GM19328 (cell line): ENCODE measurements around the gene CACNA2D3.

ENCODE experiments used
- ATAC-seq: cut with Tn5 transposase; IDR thresholded peaks from one replicate; pipeline ENCODE4 v1.9.1; 2021; ENCODE audit warnings: mild to moderate bottlenecking, moderate library complexity; ENCODE audit not compliant: unreplicated experiment

Gene CACNA2D3

GRCh38 chr3:54859184-54859583 is 736.8 kb downstream of the CACNA2D3 start:
- no peak for ATAC-seq

- no peak for ATAC-seq
Observed at GRCh38 chr3:54861248-54862067, 739.1 kb downstream of the CACNA2D3 start.

DNA sequence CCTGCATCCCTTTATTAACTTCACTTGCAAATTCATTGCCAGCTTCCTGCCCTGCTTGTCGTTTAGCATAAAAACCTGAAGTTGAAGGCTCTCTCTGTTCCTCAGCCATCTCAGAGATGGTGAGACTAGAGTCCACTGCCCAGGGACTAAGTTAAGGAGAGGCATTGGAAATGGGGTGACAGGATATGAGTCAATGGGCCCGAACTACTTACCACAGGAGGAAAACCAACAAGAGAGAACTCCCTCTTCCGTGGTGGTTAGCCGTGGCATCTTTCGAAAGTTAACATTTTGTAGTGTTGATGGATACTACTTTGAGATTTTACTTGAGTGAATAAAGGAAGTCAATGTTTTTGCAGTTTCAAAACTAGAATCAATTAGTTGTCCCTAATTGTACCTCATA is 740.2 kb downstream of the CACNA2D3 start:
- no peak for ATAC-seq

- no peak for ATAC-seq
Observed at GRCh38 chr3:54863366-54863765, 741.0 kb downstream of the CACNA2D3 start.

- no peak for ATAC-seq
Observed at GRCh38 chr3:54863786-54864185, 741.4 kb downstream of the CACNA2D3 start.

DNA sequence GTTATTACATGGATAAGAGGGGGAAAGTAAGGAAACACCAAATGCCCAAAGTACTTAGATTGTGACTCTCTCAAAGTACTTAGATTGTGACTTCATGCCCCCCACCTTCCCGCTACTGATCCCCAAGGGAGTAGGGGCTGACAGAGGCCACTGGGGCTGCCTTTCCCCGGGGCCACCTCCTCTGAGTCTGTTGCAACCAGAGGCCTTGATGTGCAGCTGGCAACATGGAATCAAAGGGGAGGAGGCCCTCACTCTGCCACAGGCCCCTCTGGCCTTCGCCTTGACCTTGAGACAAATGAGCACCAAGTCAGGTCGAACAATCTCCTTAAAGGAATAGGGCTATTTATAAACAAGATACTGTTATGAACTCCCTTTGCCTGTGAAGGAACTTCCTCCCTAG is 743.0 kb downstream of the CACNA2D3 start:
- ATAC-seq = no peak

GRCh38 chr3:54866251-54866650 is 743.9 kb downstream of the CACNA2D3 start:
- ATAC-seq = no peak

GRCh38 chr3:54870423-54870822 is 748.1 kb downstream of the CACNA2D3 start:
- no peak for ATAC-seq

DNA sequence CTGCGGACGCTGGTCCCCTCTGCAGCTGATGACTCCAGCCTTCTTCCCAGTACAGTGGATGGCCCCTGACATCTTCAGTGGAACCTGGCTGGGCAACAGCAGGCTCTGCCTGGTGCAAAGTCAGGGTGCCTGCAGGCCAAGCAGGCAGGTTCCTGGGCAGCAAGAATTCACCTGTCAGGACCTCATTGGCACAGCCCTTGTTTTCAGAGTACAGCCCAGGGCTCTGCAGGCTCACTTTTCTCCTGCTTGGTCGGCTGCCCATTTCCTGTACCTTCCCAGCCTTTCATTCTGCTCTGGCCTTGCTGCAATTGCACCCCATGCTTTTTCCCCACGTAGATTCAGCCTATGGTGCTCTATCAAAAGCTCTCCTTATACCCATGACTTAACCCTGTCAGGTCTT is 749.5 kb downstream of the CACNA2D3 start:
- no peak for ATAC-seq

GRCh38 chr3:54873059-54874010 is 751.0 kb downstream of the CACNA2D3 start:
- ATAC-seq = no peak

GRCh38 chr3:54874816-54875556 is 752.6 kb downstream of the CACNA2D3 start:
- ATAC-seq = no peak

GRCh38 chr3:54875596-54876268 is 753.4 kb downstream of the CACNA2D3 start:
- ATAC-seq = no peak

- no peak for ATAC-seq
Observed at GRCh38 chr3:54876694-54877093, 754.3 kb downstream of the CACNA2D3 start.

DNA sequence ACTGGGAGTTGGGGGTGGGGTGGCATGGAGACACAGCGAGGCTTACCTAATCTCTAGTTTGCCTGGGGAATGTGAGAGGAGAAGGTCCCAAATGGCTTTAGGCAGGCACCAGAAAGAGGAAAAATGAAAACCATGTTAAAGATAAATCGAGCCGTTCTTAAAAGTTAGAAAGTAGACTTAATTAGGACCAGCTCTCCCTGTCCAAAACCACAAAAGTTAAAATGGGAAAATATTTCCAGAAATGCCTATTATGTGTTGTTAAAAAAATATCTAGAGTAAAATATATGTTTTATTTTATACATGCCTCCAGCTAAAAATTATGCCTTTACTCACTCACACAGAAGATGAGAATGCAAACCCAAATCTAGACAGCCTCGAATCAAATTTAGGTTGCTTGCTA is 755.4 kb downstream of the CACNA2D3 start:
- no peak for ATAC-seq

DNA sequence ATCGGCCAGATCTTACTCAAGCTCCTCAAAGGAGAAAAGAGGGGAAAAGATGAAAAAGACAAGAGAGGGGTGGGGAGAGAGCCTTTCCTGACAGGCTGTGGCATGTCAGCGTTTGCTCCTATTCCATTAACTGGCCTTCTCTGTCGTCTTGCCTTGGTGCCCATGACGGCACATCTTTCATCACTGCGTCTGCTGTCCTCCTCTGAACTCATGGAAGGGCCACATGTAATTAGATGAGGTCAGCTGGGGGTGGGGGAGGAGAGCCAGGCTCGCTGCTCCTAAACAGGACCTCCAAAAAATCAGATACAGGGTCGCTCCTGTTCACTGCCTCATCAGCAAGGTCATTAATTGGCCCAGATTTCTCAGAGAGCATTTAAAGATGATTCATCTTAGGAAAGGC is 755.8 kb downstream of the CACNA2D3 start:
- no peak for ATAC-seq

- ATAC-seq = no peak
Observed at GRCh38 chr3:54882129-54882833, 759.9 kb downstream of the CACNA2D3 start.

GRCh38 chr3:54888162-54888561 is 765.8 kb downstream of the CACNA2D3 start:
- ATAC-seq = no peak

DNA sequence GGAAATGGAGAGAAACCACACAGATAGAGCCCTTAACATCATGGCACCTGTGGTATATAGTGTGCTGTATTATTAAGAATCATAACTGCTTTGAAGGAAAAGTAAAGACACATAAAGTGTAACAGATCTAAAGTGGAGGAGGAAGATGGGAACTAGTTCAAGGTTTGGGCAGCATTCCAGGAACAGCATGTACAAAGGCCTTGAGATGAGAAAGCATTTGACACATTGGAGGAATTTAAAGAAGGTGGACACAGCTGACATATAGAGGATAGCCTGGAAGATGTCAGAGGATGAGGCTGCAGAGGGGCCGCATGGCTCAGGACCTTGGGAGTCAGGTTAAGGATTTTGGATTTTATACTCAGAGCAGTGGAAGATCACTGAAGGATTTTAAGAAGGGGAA is 766.5 kb downstream of the CACNA2D3 start:
- ATAC-seq = no peak

DNA sequence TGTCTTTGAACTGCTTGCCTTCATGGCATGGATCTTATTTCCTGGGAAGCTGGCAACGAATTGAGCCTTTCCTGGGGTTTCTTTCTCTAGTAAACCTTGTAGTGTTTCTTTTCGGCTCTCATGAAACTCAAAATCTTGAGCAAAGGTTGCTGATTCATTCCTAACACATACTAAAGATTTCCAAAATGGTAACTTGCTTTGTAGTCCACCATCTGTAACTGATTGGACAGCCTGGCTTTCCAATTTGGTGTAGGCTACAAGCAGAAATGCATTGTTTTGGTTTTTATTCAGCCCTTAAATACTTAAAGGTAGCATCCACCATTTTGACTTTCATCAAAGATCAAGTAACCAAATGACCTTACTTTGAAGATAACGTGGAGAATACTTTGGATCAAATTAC is 767.4 kb downstream of the CACNA2D3 start:
- ATAC-seq = no peak

- no peak for ATAC-seq
Observed at GRCh38 chr3:54891540-54891897, 769.2 kb downstream of the CACNA2D3 start.
